ENCODE measurements around the gene THAP8. TPM values are rescaled to one million over a fixed set of nuclear protein-coding genes. Genes with fewer than 3 reads are reported as not detected.

Gene THAP8
- total and polyA plus RNA-seq, 2 of the 13 experiments (the other 11 are each of a cell fraction or from before 2014, with no cell fraction given): 1.7 to 3.7 TPM

GRCh38 chr19:36081894-36082293 lies 27.8 kb upstream of the THAP8 start:
- H3K27me3 ChIP-seq (ENCODE audit: control insufficient read depth in 1 of 2, insufficient read depth in 2 of 2, low read length in 2 of 2): no peaks in the 10 kb centered on the region
- H3K4me1 ChIP-seq (ENCODE audit: insufficient read depth, low read length): peaks cover 13% of the 10 kb centered on the region
- 96% methylated on average over 7 of the region's 7 CpGs for WGBS (ENCODE audit: low lambda C conversion rate)
- no peak overlapping the region for H3K9ac ChIP-seq (ENCODE audit: insufficient read depth, low read depth, low read length)
- H2AFZ ChIP-seq (ENCODE audit: low read length): no peak overlapping the region
- TF ChIP-seq ZNF343 (CRISPR knock-in tag; IDR thresholded peaks at IDR 0.05) (no peak), SNAPC4 (CRISPR knock-in tag; IDR thresholded peaks at IDR 0.05) (no peak), HOXA3 (CRISPR knock-in tag; IDR thresholded peaks at IDR 0.05) (no peak), TBL1XR1 (IDR thresholded peaks at IDR 0.05; ENCODE audit: borderline replicate concordance, low read length, partially characterized antibody) (no peak), RCOR2 (CRISPR knock-in tag; IDR thresholded peaks at IDR 0.05) (no peak)
- H3K9me3 ChIP-seq (ENCODE audit: low read length): no peaks in the 10 kb centered on the region
- FAIRE-seq: no peak
- no peaks in the 10 kb centered on the region for H4K20me1 ChIP-seq (ENCODE audit: insufficient read depth, low read length)
- no peak for ATAC-seq
- ChIA-PET CTCF (ENCODE audit: low intra/inter-chr PET ratio, low total read pairs) (no interaction called here), POLR2A (no interaction called here)
- intact Hi-C loops (cut with micrococcal nuclease; ENCODE audit: unreplicated experiment): no loop called here
- no peak overlapping the region for H3K27ac ChIP-seq (ENCODE audit: extremely low read length, insufficient read depth, low read length)
- BruUV-seq (replicated peaks): no TSS peak
- no peak overlapping the region for H3K4me3 ChIP-seq (replicated peaks in 1 of 3; ENCODE audit: insufficient read depth in 1 of 3, low read depth in 2 of 3, low read length in 3 of 3)
- no peaks in the 10 kb centered on the region for H3K79me2 ChIP-seq (ENCODE audit: insufficient read depth, low read length)
- peaks cover 16 to 44% of the 10 kb centered on the region in 2 experiments for H3K36me3 ChIP-seq (replicated peaks in 1 of 2; ENCODE audit: control insufficient read depth in 1 of 2, insufficient read depth in 2 of 2, low read length in 2 of 2)
- in situ Hi-C loops (cut with HindIII; ENCODE audit: extremely low pct_ligation_motif_present, low pct_unique_long_range_greater_than_20kb): no loop called here
- H3K4me2 ChIP-seq (ENCODE audit: low read depth, low read length): no peak overlapping the region
- no peak for DNase-seq (ENCODE audit: low spot score)
